HUES6 (cell line): ENCODE results near the gene FAM3D.

Experiments
- H3K27ac ChIP-seq: 2 replicates; pipeline ENCODE4 v1.7.0; 2013; ENCODE audit warnings: low read depth, mild to moderate bottlenecking, low read length, inconsistent platforms
- H3K27me3 ChIP-seq: 2 replicates; pipeline ENCODE4 v1.6.1; 2013; ENCODE audit warnings: low read length; ENCODE audit not compliant: control insufficient read depth, insufficient read depth
- H3K36me3 ChIP-seq: 2 replicates; pipeline ENCODE4 v1.6.1; 2013; ENCODE audit warnings: low read length; ENCODE audit not compliant: control insufficient read depth, insufficient read depth
- H3K4me1 ChIP-seq: 2 replicates; pipeline ENCODE4 v1.6.1; 2013; ENCODE audit warnings: low read length; ENCODE audit not compliant: control insufficient read depth, insufficient read depth
- H3K4me3 ChIP-seq: 2 replicates; pipeline ENCODE4 v1.5.1; 2013; ENCODE audit warnings: low read depth, low read length
- H3K9ac ChIP-seq: one replicate; pipeline ENCODE4 v1.6.1; 2013; ENCODE audit warnings: mild to moderate bottlenecking, low read length
- H3K9me3 ChIP-seq: 2 replicates; pipeline ENCODE4 v1.6.1; 2013; ENCODE audit warnings: low read depth, low read length; ENCODE audit not compliant: control insufficient read depth, insufficient read depth

The FAM3D gene

GRCh38 chr3:58635371-58636285 lies 30.9 kb downstream of the FAM3D start:
- Histone ChIP-seq H3K27me3 (peaks cover 68% of the 10 kb centered on the region), H3K27ac (no peak overlapping the region), H3K9me3 (no peaks in the 10 kb centered on the region), H3K4me3 (no peak overlapping the region), H3K4me1 (no peaks in the 10 kb centered on the region; the same call in 1 of the 2 replicates), H3K36me3 (no peaks in the 10 kb centered on the region), H3K9ac (no peak overlapping the region)

GRCh38 chr3:58633157-58633865 lies 33.3 kb downstream of the FAM3D start:
- H3K27me3 ChIP-seq: peaks cover 48% of the 10 kb centered on the region
- H3K36me3 ChIP-seq: no peaks in the 10 kb centered on the region
- H3K27ac ChIP-seq: no peak overlapping the region
- no peaks in the 10 kb centered on the region for H3K9me3 ChIP-seq
- no peak overlapping the region for H3K4me3 ChIP-seq
- no peak overlapping the region for H3K9ac ChIP-seq
- H3K4me1 ChIP-seq: peaks cover 5% of the 10 kb centered on the region; the same call in 1 of the 2 replicates

GRCh38 chr3:58631742-58632141 lies 34.8 kb downstream of the FAM3D start:
- peaks cover 5% of the 10 kb centered on the region; the same call in 1 of the 2 replicates for H3K4me1 ChIP-seq
- H3K36me3 ChIP-seq: no peaks in the 10 kb centered on the region
- no peak overlapping the region for H3K27ac ChIP-seq
- H3K27me3 ChIP-seq: peaks cover 33% of the 10 kb centered on the region
- no peak overlapping the region for H3K4me3 ChIP-seq
- H3K9me3 ChIP-seq: no peaks in the 10 kb centered on the region
- no peak overlapping the region for H3K9ac ChIP-seq

- no peaks in the 10 kb centered on the region for H3K36me3 ChIP-seq
- no peak overlapping the region for H3K4me3 ChIP-seq
- H3K9me3 ChIP-seq: no peaks in the 10 kb centered on the region
- H3K9ac ChIP-seq: no peak overlapping the region
- H3K27ac ChIP-seq: no peak overlapping the region
- peaks cover 23% of the 10 kb centered on the region for H3K27me3 ChIP-seq
- peaks cover 5% of the 10 kb centered on the region; the same call in 1 of the 2 replicates for H3K4me1 ChIP-seq
These were observed 35.9 kb downstream of the FAM3D start for GRCh38 chr3:58630710-58631092.

GRCh38 chr3:58630076-58630709 lies 36.4 kb downstream of the FAM3D start:
- no peaks in the 10 kb centered on the region for H3K9me3 ChIP-seq
- peaks cover 19% of the 10 kb centered on the region for H3K27me3 ChIP-seq
- H3K4me3 ChIP-seq: no peak overlapping the region
- peaks cover 5% of the 10 kb centered on the region; the same call in 1 of the 2 replicates for H3K4me1 ChIP-seq
- H3K36me3 ChIP-seq: no peaks in the 10 kb centered on the region
- H3K27ac ChIP-seq: no peak overlapping the region
- H3K9ac ChIP-seq: no peak overlapping the region

GRCh38 chr3:58629629-58630028 lies 36.9 kb downstream of the FAM3D start:
- peaks cover 17% of the 10 kb centered on the region; the same call in 1 of the 2 replicates for H3K27me3 ChIP-seq

GRCh38 chr3:58628823-58629562 lies 37.6 kb downstream of the FAM3D start:
- Histone ChIP-seq H3K4me3 (no peak overlapping the region), H3K27ac (no peak overlapping the region), H3K4me1 (peaks cover 5% of the 10 kb centered on the region; the same call in 1 of the 2 replicates), H3K36me3 (no peaks in the 10 kb centered on the region), H3K9ac (no peak overlapping the region), H3K9me3 (no peaks in the 10 kb centered on the region), H3K27me3 (peaks cover 11% of the 10 kb centered on the region; the same call in 1 of the 2 replicates)

More at GRCh38 chr3:58629629-58630028, 36.9 kb downstream of the FAM3D start:
- peaks cover 5% of the 10 kb centered on the region; the same call in 1 of the 2 replicates for H3K4me1 ChIP-seq
- H3K4me3 ChIP-seq: no peak overlapping the region
- no peak overlapping the region for H3K9ac ChIP-seq
- H3K36me3 ChIP-seq: no peaks in the 10 kb centered on the region
- H3K9me3 ChIP-seq: no peaks in the 10 kb centered on the region
- H3K27ac ChIP-seq: no peak overlapping the region

GRCh38 chr3:58627941-58628340 lies 38.6 kb downstream of the FAM3D start:
- Histone ChIP-seq H3K4me1 (peaks cover 5% of the 10 kb centered on the region; the same call in 1 of the 2 replicates), H3K36me3 (no peaks in the 10 kb centered on the region), H3K9me3 (no peaks in the 10 kb centered on the region), H3K27ac (no peak overlapping the region), H3K27me3 (peaks cover 5% of the 10 kb centered on the region; the same call in 1 of the 2 replicates), H3K4me3 (no peak overlapping the region), H3K9ac (no peak overlapping the region)

- H3K36me3 ChIP-seq: no peaks in the 10 kb centered on the region
- no peak overlapping the region for H3K4me3 ChIP-seq
- H3K9me3 ChIP-seq: no peaks in the 10 kb centered on the region
- no peak overlapping the region for H3K27ac ChIP-seq
- peaks cover 5% of the 10 kb centered on the region; the same call in 1 of the 2 replicates for H3K27me3 ChIP-seq
- no peak overlapping the region for H3K9ac ChIP-seq
- peaks cover 5% of the 10 kb centered on the region; the same call in 1 of the 2 replicates for H3K4me1 ChIP-seq
These were observed 39.0 kb downstream of the FAM3D start for GRCh38 chr3:58627570-58627885.

GRCh38 chr3:58626841-58627569 lies 39.6 kb downstream of the FAM3D start:
- Histone ChIP-seq H3K4me3 (no peak overlapping the region), H3K27me3 (peaks cover 5% of the 10 kb centered on the region; the same call in 1 of the 2 replicates), H3K9me3 (no peaks in the 10 kb centered on the region), H3K9ac (no peak overlapping the region), H3K36me3 (no peaks in the 10 kb centered on the region), H3K4me1 (peaks cover 5% of the 10 kb centered on the region; the same call in 1 of the 2 replicates), H3K27ac (no peak overlapping the region)
